IPS-20b (cell line): ENCODE results near the gene CDC45.
"Not testable (repeated sequence)": the region's sequence is repeated elsewhere in the genome, so short reads cannot be mapped to it uniquely, and the experiment has no call there.

Experiments used
- H3K27ac ChIP-seq: one replicate; pipeline ENCODE4 v1.5.1; 2013; ENCODE audit warnings: low read length
- H3K27me3 ChIP-seq: 2 replicates; pipeline ENCODE4 v1.6.1; 2013; ENCODE audit warnings: mild to moderate bottlenecking, low read length, inconsistent platforms; ENCODE audit not compliant: insufficient read depth
- H3K36me3 ChIP-seq: 2 replicates; pipeline ENCODE4 v1.6.1; 2013; ENCODE audit warnings: low read depth, mild to moderate bottlenecking, inconsistent platforms, low read length, moderate library complexity; ENCODE audit not compliant: insufficient read depth
- H3K4me1 ChIP-seq: 2 replicates; pipeline ENCODE4 v1.6.1; 2013; ENCODE audit warnings: mild to moderate bottlenecking, control low read depth, inconsistent platforms, low read length, moderate library complexity; ENCODE audit not compliant: insufficient read depth
- H3K4me3 ChIP-seq: 2 replicates; pipeline ENCODE4 v1.5.1; 2013; ENCODE audit warnings: mild to moderate bottlenecking, low read length, inconsistent platforms
- H3K9ac ChIP-seq: 2 replicates; pipeline ENCODE4 v1.6.1; 2013; ENCODE audit warnings: low read depth, mild to moderate bottlenecking, inconsistent platforms, low read length, moderate library complexity
- H3K9me3 ChIP-seq: 2 replicates; pipeline ENCODE4 v1.6.1; 2013; ENCODE audit warnings: mild to moderate bottlenecking, low read depth, low read length, inconsistent platforms; ENCODE audit not compliant: insufficient read depth

CDC45 gene

GRCh38 chr22:19547620-19548019 is 67.9 kb downstream of the CDC45 start:
- Histone ChIP-seq H3K27me3 (no peaks in the 10 kb centered on the region), H3K9me3 (no peaks in the 10 kb centered on the region), H3K27ac (no peak overlapping the region), H3K9ac (no peak overlapping the region), H3K4me1 (no peaks in the 10 kb centered on the region), H3K4me3 (no peak overlapping the region), H3K36me3 (no peaks in the 10 kb centered on the region)

GRCh38 chr22:19548427-19548826 is 68.7 kb downstream of the CDC45 start:
- H3K4me1 ChIP-seq, H3K4me3 ChIP-seq, H3K9me3 ChIP-seq, H3K27ac ChIP-seq, H3K9ac ChIP-seq, H3K27me3 ChIP-seq, H3K36me3 ChIP-seq: not testable (repeated sequence)

- Histone ChIP-seq H3K27ac (no peak overlapping the region), H3K4me1 (no peaks in the 10 kb centered on the region), H3K9ac (no peak overlapping the region), H3K9me3 (no peaks in the 10 kb centered on the region), H3K4me3 (no peak overlapping the region), H3K27me3 (no peaks in the 10 kb centered on the region), H3K36me3 (no peaks in the 10 kb centered on the region)
Measured at GRCh38 chr22:19548964-19549363, 69.2 kb downstream of the CDC45 start.

GRCh38 chr22:19549428-19549827 is 69.7 kb downstream of the CDC45 start:
- Histone ChIP-seq H3K9me3 (no peaks in the 10 kb centered on the region), H3K4me1 (0 out of 2 replicates have a peak, but pooled peaks cover under 1% of the 10 kb centered on the region), H3K9ac (no peak overlapping the region), H3K4me3 (no peak overlapping the region), H3K36me3 (no peaks in the 10 kb centered on the region), H3K27me3 (no peaks in the 10 kb centered on the region), H3K27ac (no peak overlapping the region)

GRCh38 chr22:19550382-19550781 is 70.7 kb downstream of the CDC45 start:
- H3K4me3 ChIP-seq = no peak overlapping the region
- no peaks in the 10 kb centered on the region for H3K36me3 ChIP-seq
- no peaks in the 10 kb centered on the region for H3K27me3 ChIP-seq

GRCh38 chr22:19553201-19553600 is 73.5 kb downstream of the CDC45 start:
- no peak overlapping the region for H3K27ac ChIP-seq
- H3K9me3 ChIP-seq = no peaks in the 10 kb centered on the region

More at GRCh38 chr22:19550382-19550781, 70.7 kb downstream of the CDC45 start:
- 0 out of 2 replicates have a peak, but pooled peaks cover 3% of the 10 kb centered on the region for H3K4me1 ChIP-seq
- H3K9ac ChIP-seq = no peak overlapping the region
- H3K27ac ChIP-seq = no peak overlapping the region
- no peaks in the 10 kb centered on the region for H3K9me3 ChIP-seq

GRCh38 chr22:19554834-19555404 is 75.2 kb downstream of the CDC45 start:
- Histone ChIP-seq H3K27me3 (no peaks in the 10 kb centered on the region), H3K9ac (no peak overlapping the region; the same call in 1 of the 2 replicates), H3K36me3 (no peaks in the 10 kb centered on the region), H3K9me3 (no peaks in the 10 kb centered on the region), H3K27ac (no peak overlapping the region), H3K4me3 (no peak overlapping the region), H3K4me1 (0 out of 2 replicates have a peak, but pooled peaks cover 3% of the 10 kb centered on the region)

More at GRCh38 chr22:19553201-19553600, 73.5 kb downstream of the CDC45 start:
- Histone ChIP-seq H3K9ac (no peak overlapping the region), H3K36me3 (no peaks in the 10 kb centered on the region), H3K27me3 (no peaks in the 10 kb centered on the region), H3K4me1 (0 out of 2 replicates have a peak, but pooled peaks cover 3% of the 10 kb centered on the region), H3K4me3 (no peak overlapping the region)

- Histone ChIP-seq H3K9ac (no peak overlapping the region), H3K36me3 (no peaks in the 10 kb centered on the region), H3K4me3 (no peak overlapping the region), H3K27me3 (no peaks in the 10 kb centered on the region), H3K9me3 (no peaks in the 10 kb centered on the region), H3K27ac (no peak overlapping the region), H3K4me1 (0 out of 2 replicates have a peak, but pooled peaks cover 3% of the 10 kb centered on the region)
Measured at GRCh38 chr22:19555651-19556050, 75.9 kb downstream of the CDC45 start.

- H3K4me1 ChIP-seq = 0 out of 2 replicates have a peak, but pooled peaks cover 3% of the 10 kb centered on the region
- H3K36me3 ChIP-seq = no peaks in the 10 kb centered on the region
- no peak overlapping the region for H3K27ac ChIP-seq
- H3K27me3 ChIP-seq = no peaks in the 10 kb centered on the region
- H3K9me3 ChIP-seq = no peaks in the 10 kb centered on the region
- H3K9ac ChIP-seq = no peak overlapping the region
- no peak overlapping the region for H3K4me3 ChIP-seq
Measured at GRCh38 chr22:19556963-19557545, 77.3 kb downstream of the CDC45 start.

- Histone ChIP-seq H3K4me1 (0 out of 2 replicates have a peak, but pooled peaks cover 3% of the 10 kb centered on the region), H3K27me3 (no peaks in the 10 kb centered on the region), H3K27ac (no peak overlapping the region), H3K9me3 (no peaks in the 10 kb centered on the region), H3K36me3 (no peaks in the 10 kb centered on the region), H3K4me3 (no peak overlapping the region), H3K9ac (no peak overlapping the region)
Measured at GRCh38 chr22:19559324-19559811, 79.6 kb downstream of the CDC45 start.

GRCh38 chr22:19559956-19560355 is 80.2 kb downstream of the CDC45 start:
- Histone ChIP-seq H3K36me3 (no peaks in the 10 kb centered on the region), H3K27me3 (no peaks in the 10 kb centered on the region), H3K9ac (no peak overlapping the region), H3K27ac (no peak overlapping the region), H3K4me3 (no peak overlapping the region), H3K4me1 (no peaks in the 10 kb centered on the region), H3K9me3 (no peaks in the 10 kb centered on the region)
